A673 (cell line): ENCODE results near the gene EIF4E2.

ENCODE experiments used
- EZH2 ChIP-seq: fragments of 200-600 bp; sonication (generic); IDR thresholded peaks from 2 replicates; pipeline ENCODE4 v1.6.1; 2017; ENCODE audit warnings: borderline replicate concordance, low read depth, mild to moderate bottlenecking, mixed read lengths, antibody characterized with exemption, low read length; ENCODE audit not compliant: poor library complexity, severe bottlenecking
- TF ChIP-seq, protein P1 (sequence below): fragments of 300-800, 200-600 bp; sonication (generic); conservative IDR thresholded peaks from 2 replicates; pipeline ENCODE4 v1.5.1; 2017; ENCODE audit warnings: low read depth, mild to moderate bottlenecking, antibody characterized with exemption, low read length, moderate library complexity, mixed read lengths

DNA sequence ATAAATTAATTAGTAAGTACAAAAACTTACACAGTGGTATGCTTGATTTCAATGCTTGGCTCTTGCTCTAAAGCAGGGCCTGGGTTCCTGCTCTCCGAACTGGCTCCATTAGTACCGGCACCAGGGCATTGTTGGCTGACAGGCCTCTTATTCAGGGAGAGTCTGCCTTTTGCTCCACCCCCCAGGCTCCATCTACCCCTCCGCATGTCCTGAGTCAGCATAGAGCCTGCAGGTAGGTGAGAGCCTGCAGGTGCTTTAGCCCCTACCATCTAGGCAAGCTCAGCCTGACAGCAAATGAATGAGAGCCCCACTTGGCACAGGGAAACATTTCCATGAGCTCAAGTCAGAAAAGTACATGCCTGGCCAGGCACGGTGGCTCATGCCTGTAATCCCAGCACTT, 47.8 kb downstream of the EIF4E2 start:
- TF ChIP-seq, protein P1, sequence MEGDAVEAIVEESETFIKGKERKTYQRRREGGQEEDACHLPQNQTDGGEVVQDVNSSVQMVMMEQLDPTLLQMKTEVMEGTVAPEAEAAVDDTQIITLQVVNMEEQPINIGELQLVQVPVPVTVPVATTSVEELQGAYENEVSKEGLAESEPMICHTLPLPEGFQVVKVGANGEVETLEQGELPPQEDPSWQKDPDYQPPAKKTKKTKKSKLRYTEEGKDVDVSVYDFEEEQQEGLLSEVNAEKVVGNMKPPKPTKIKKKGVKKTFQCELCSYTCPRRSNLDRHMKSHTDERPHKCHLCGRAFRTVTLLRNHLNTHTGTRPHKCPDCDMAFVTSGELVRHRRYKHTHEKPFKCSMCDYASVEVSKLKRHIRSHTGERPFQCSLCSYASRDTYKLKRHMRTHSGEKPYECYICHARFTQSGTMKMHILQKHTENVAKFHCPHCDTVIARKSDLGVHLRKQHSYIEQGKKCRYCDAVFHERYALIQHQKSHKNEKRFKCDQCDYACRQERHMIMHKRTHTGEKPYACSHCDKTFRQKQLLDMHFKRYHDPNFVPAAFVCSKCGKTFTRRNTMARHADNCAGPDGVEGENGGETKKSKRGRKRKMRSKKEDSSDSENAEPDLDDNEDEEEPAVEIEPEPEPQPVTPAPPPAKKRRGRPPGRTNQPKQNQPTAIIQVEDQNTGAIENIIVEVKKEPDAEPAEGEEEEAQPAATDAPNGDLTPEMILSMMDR, result no peak
- no peak for TF ChIP-seq EZH2
